A549 (cell line): ENCODE results near the gene NPW. TPM values are rescaled to one million over a fixed set of nuclear protein-coding genes. Genes with fewer than 3 reads are reported as not detected.
A peak's percentile ranks its signal among the peaks of the same experiment; 100 is the strongest.

ENCODE experiments used
- ATAC-seq, 2 experiments: fragments of 200-7000 bp in 1 of 2; fragments of >200 bp in 1 of 2; cut with Nextera tagmentation in 1 of 2; cut with Tn5 transposase in 1 of 2; 3 replicates each; pipeline versions ENCODE4 v1.8.0 to v1.9.1; 2018 to 2020; ENCODE audit warnings: mild to moderate bottlenecking in 1 of 2, moderate library complexity in 1 of 2
- CTCF ChIA-PET: fragments of 300-600 bp; sonication (Branson Sonifier 250); formaldehyde crosslinking; extraction: SDS; loops from one replicate; lab custom pipeline; 2021; ENCODE audit warnings: antibody characterized with exemption, inconsistent platforms; lab: Yijun Ruan, JAX
- POLR2A ChIA-PET: fragments of 350-600 bp; formaldehyde crosslinking; extraction: SDS; loops from one replicate; lab custom pipeline; 2021; ENCODE audit warnings: antibody characterized with exemption, inconsistent platforms; lab: Yijun Ruan, JAX
- DNase-seq, 2 experiments: peaks; one replicate each; pipeline versions ENCODE4 v3.0.0 to v3.0.0-alpha.2; 2011 to 2016; ENCODE audit warnings: low read depth in 1 of 2, low spot score in 1 of 2
- FAIRE-seq: peaks from 2 replicates; lab custom pipeline; 2011; peaks lifted over from hg19 to GRCh38; lab: Jason Lieb, UNC
- H3K27ac ChIP-seq, 2 experiments: fragments of >200 bp; sonication (Bioruptor Twin); formaldehyde crosslinking; 3 replicates each; pipeline ENCODE4 v1.5.1; 2016 to 2017
- H3K4me1 ChIP-seq: fragments of >200 bp; sonication (Bioruptor Twin); formaldehyde crosslinking; 3 replicates; pipeline ENCODE4 v1.6.1; 2016
- H3K4me2 ChIP-seq: fragments of >200 bp; sonication (Bioruptor Twin); formaldehyde crosslinking; 3 replicates; pipeline ENCODE4 v1.6.1; 2016
- H3K4me3 ChIP-seq: fragments of >200 bp; sonication (Bioruptor Twin); formaldehyde crosslinking; 3 replicates; pipeline ENCODE4 v1.5.1; 2016
- H3K9me3 ChIP-seq: fragments of >200 bp; sonication (Bioruptor Twin); formaldehyde crosslinking; 3 replicates; pipeline ENCODE4 v1.6.1; 2016
- CBX8 ChIP-seq: fragments of 200-600 bp; sonication (generic); IDR thresholded peaks from 2 replicates; pipeline ENCODE4 v1.6.1; 2016
- CEBPB ChIP-seq, 2 experiments: fragments of >200 bp in 1 of 2; sonication (Bioruptor Twin) in 1 of 2; formaldehyde crosslinking in 1 of 2; IDR thresholded peaks; 2 replicates each; pipeline ENCODE4 v1.6.1; 2012 to 2016
- CTCF ChIP-seq: fragments of >200 bp; sonication (Bioruptor Twin); formaldehyde crosslinking; IDR thresholded peaks from 3 replicates; pipeline ENCODE4 v1.5.1; 2016
- ELK1 ChIP-seq: fragments of 150-350 bp; IDR thresholded peaks from 2 replicates; pipeline ENCODE4 v1.6.1; 2014; ENCODE audit warnings: low read depth, mild to moderate bottlenecking, low read length
- EP300 ChIP-seq, 2 experiments: fragments of >200 bp; sonication (Bioruptor Twin); formaldehyde crosslinking; IDR thresholded peaks; 2 replicates in 1 of 2; 3 replicates in 1 of 2; pipeline ENCODE4 v1.6.1; 2016 to 2017
- FOSL2 ChIP-seq, 2 experiments: fragments of 450-650 bp in 1 of 2; fragments of >200 bp in 1 of 2; sonication (Bioruptor Twin) in 1 of 2; formaldehyde crosslinking; IDR thresholded peaks; 2 replicates each; pipeline versions ENCODE4 v1.5.0 to v1.6.1; 2016 to 2020; ENCODE audit warnings: mild to moderate bottlenecking in 1 of 2, moderate library complexity in 1 of 2
- FOXS1 ChIP-seq: fragments of 250-450 bp; sonication (Bioruptor Pico); IDR thresholded peaks from 2 replicates; pipeline ENCODE4 v1.5.0; 2020; ENCODE audit warnings: mild to moderate bottlenecking, moderate library complexity
- HDAC2 ChIP-seq: fragments of 200-600 bp; sonication (generic); IDR thresholded peaks from 2 replicates; pipeline ENCODE4 v1.6.1; 2016
- HEYL ChIP-seq: fragments of 250-450 bp; sonication (Bioruptor Pico); IDR thresholded peaks from 2 replicates; pipeline ENCODE4 v1.8.0; 2021; ENCODE audit warnings: mild to moderate bottlenecking, moderate library complexity
- HMGXB4 ChIP-seq: fragments of 250-450 bp; sonication (Bioruptor Pico); IDR thresholded peaks from 2 replicates; pipeline ENCODE4 v1.5.0; 2021; ENCODE audit warnings: mild to moderate bottlenecking, moderate library complexity, borderline replicate concordance
- KDM1A ChIP-seq: fragments of 200-600 bp; sonication (generic); IDR thresholded peaks from 2 replicates; pipeline ENCODE4 v1.6.1; 2016; ENCODE audit warnings: low read depth, mild to moderate bottlenecking
- MAFK ChIP-seq: fragments of 450-650 bp; IDR thresholded peaks from 2 replicates; pipeline ENCODE4 v1.6.1; 2014; ENCODE audit not compliant: partially characterized antibody
- MYC ChIP-seq: IDR thresholded peaks from 2 replicates; pipeline ENCODE4 v1.6.1; 2012; ENCODE audit warnings: mild to moderate bottlenecking, inconsistent platforms, low read length, improper control_type of control experiment, borderline replicate concordance
- RAD21 ChIP-seq, 2 experiments: fragments of >200 bp in 1 of 2; sonication (Bioruptor Twin) in 1 of 2; formaldehyde crosslinking in 1 of 2; IDR thresholded peaks in 1 of 2; conservative IDR thresholded peaks in 1 of 2; 2 replicates in 1 of 2; 3 replicates in 1 of 2; pipeline ENCODE4 v1.6.1; 2012 to 2018; ENCODE audit warnings: inconsistent platforms in 1 of 2
- RCOR1 ChIP-seq: fragments of 150-350 bp; IDR thresholded peaks from 2 replicates; pipeline ENCODE4 v1.6.1; 2014; ENCODE audit warnings: antibody characterized with exemption, low read length, low read depth
- REST ChIP-seq: fragments of 200-600 bp; sonication (generic); IDR thresholded peaks from 2 replicates; pipeline ENCODE4 v1.6.1; 2016; ENCODE audit warnings: antibody characterized with exemption, mild to moderate bottlenecking, moderate library complexity
- RNF2 ChIP-seq: fragments of 200-600 bp; sonication (generic); IDR thresholded peaks from 2 replicates; pipeline ENCODE4 v1.6.1; 2016; ENCODE audit warnings: low read depth, mild to moderate bottlenecking, antibody characterized with exemption, moderate library complexity, borderline replicate concordance
- ZNF302 ChIP-seq: fragments of 250-450 bp; sonication (Bioruptor Pico); IDR thresholded peaks from 2 replicates; pipeline ENCODE4 v1.9.0; 2021; ENCODE audit warnings: inconsistent platforms, mild to moderate bottlenecking, moderate library complexity
- WGBS: methylation state at CpG from one replicate; pipeline ENCODE4 v1.1.6; 2017; ENCODE audit errors: missing lambda C conversion rate; 5-methylcytosine and 5-hydroxymethylcytosine counted together
- polyA plus RNA-seq, 4 experiments: library from polyadenylated mRNA; depleted of rRNA in 3 of 4; stranded (reverse); fragments of >200 nt; fragmentation: RNase III in 1 of 4; extraction: RNeasy Plus Mini Kit Qiagen cat#74134 plus additional on column Dnase treatment in 1 of 4; gene quantifications; 2 replicates in 3 of 4; 3 replicates in 1 of 4; pipeline ENCODE4 v1.2.3, GENCODE V29; 2011 to 2017

Gene NPW
- polyA plus RNA-seq, 2 of the 4 experiments (the other 2 are of a cell fraction) = 0.26 to 1.0 TPM

GRCh38 chr16:2004795-2005517 lies 14.6 kb upstream of the NPW start:
- FAIRE-seq (no peak), ATAC-seq (no peak), DNase-seq (no peak)
- no peak for TF ChIP-seq EP300 (IDR thresholded peaks at IDR 0.05)
- no peak for TF ChIP-seq MAFK
- TF ChIP-seq MYC = no peak
- TF ChIP-seq HDAC2 = no peak
- TF ChIP-seq RCOR1 = no peak
- no peak for TF ChIP-seq FOXS1 (CRISPR knock-in tag)
- TF ChIP-seq RNF2 = no peak
- no peak for TF ChIP-seq FOSL2 (IDR thresholded peaks at IDR 0.05)
- TF ChIP-seq FOSL2 (CRISPR knock-in tag; IDR thresholded peaks at IDR 0.05) = no peak
- TF ChIP-seq HEYL (CRISPR knock-in tag) = no peak
- no peak for TF ChIP-seq KDM1A
- no peak for TF ChIP-seq HMGXB4 (CRISPR knock-in tag)
- no peak for TF ChIP-seq CBX8
- no peak for TF ChIP-seq ELK1
- TF ChIP-seq REST = no peak
- no peak for TF ChIP-seq ZNF302 (CRISPR knock-in tag)
- no peak for TF ChIP-seq RAD21 (conservative IDR thresholded peaks at IDR 0.05 in 1 of 2, IDR thresholded peaks at IDR 0.05 in 1 of 2)
- TF ChIP-seq CEBPB (IDR thresholded peaks at IDR 0.05) = no peak
- WGBS = 89% methylated on average over 30 of the region's 34 CpGs
- ChIA-PET POLR2A (interaction anchor here (1.0 to 1.7 kb wide), 2 partner anchors 34 to 40 kb away, joined by 4 to 11 read pairs; partner anchors contain the start of genes RPS2 and TBL3), CTCF (interaction anchor here (0.9 to 11.3 kb wide), 29 partner anchors 8 to 228 kb away, joined by 3 to 196 read pairs (median 7); partner anchors contain the start of genes GFER, NOXO1, PKD1 and RAB26)
- Histone ChIP-seq H3K9me3 (no peaks in the 10 kb centered on the region), H3K4me3 (no peak overlapping the region), H3K27ac (peak overlapping the region in 1 of 2 experiments; percentile 71; a peak in 2 of 6 replicates), H3K4me1 (peaks cover 49% of the 10 kb centered on the region), H3K4me2 (peak overlapping the region; percentile 78; the same call in 1 of the 3 replicates)

- CTCF ChIA-PET = interaction anchor here (0.9 to 11.3 kb wide), 13 partner anchors 8 to 146 kb away, joined by 3 to 196 read pairs (median 15); partner anchors contain the start of genes GFER, NOXO1, RAB26 and RNF151
- TF ChIP-seq CTCF = peak; percentile 14; the same call in 1 of the 3 replicates
- TF ChIP-seq ZNF302 (CRISPR knock-in tag) = no peak
- peak; percentile 43 to 62 for TF ChIP-seq RAD21 (conservative IDR thresholded peaks at IDR 0.05 in 1 of 2, IDR thresholded peaks at IDR 0.05 in 1 of 2)
- TF ChIP-seq, all 56 proteins: peak for 2
- POLR2A ChIA-PET = no interaction called here
- Histone ChIP-seq H3K27ac (peak overlapping the region in 1 of 2 experiments; percentile 19; a peak in 1 of 6 replicates), H3K4me2 (no peak overlapping the region), H3K9me3 (no peaks in the 10 kb centered on the region), H3K4me3 (no peak overlapping the region), H3K4me1 (peaks cover 52% of the 10 kb centered on the region)
- FAIRE-seq (no peak), ATAC-seq (peak in 1 of 2 experiments; percentile 9; a peak in 2 of 6 replicates), DNase-seq (peak in 1 of 2 experiments; percentile 64)
- WGBS = 84% methylated on average over 11 of the region's 21 CpGs
Observed at GRCh38 chr16:2005646-2006045, 13.9 kb upstream of the NPW start.
